HG02571 (cell line): ENCODE results near the gene HNRNPH3.
"Not testable (repeated sequence)": the region's sequence is repeated elsewhere in the genome, so short reads cannot be mapped to it uniquely, and the experiment has no call there.

ENCODE experiments used
- ATAC-seq: cut with Tn5 transposase; IDR thresholded peaks from one replicate; pipeline ENCODE4 v1.9.1; 2021; ENCODE audit warnings: mild to moderate bottlenecking, moderate library complexity; ENCODE audit not compliant: unreplicated experiment

Gene HNRNPH3, protein sequence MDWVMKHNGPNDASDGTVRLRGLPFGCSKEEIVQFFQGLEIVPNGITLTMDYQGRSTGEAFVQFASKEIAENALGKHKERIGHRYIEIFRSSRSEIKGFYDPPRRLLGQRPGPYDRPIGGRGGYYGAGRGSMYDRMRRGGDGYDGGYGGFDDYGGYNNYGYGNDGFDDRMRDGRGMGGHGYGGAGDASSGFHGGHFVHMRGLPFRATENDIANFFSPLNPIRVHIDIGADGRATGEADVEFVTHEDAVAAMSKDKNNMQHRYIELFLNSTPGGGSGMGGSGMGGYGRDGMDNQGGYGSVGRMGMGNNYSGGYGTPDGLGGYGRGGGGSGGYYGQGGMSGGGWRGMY

DNA sequence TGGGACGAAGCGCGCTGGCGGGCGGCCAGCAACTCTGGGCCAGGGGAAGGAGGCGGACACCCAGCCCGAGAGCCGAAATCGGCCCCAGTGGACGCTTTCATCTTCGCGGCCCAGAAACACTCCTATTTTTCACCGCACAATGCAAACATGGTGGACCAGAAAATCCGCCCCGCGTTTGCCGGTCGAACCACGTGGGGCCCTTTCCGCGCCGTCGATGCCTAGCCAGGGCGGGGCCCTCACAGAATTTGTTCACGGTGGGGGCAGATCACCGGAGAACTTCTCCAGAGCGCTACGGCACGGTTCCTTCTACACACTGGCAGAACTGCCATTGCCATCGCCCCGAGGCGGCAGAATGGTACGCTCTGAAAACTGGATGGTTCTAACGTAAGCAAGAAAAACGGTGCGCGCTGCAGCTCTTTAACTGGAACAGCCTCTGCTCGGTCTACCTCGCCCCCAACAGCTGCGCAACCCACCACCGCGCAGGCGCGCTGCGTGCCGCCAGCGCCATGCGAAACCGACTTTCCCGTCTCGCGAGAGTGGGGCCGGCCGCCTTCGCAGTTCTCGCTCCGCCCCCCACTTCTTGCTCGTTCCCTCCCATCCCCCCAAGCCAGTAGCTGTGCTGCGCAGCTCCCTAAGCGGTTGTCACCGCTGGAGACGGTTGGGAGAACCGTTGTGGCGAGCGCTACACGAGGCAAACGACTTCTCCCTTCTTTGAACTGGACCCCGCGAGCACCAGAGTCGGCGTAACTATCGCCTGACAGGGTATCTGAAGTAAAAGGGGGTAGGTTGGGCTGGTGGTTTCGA lies at the start of gene HNRNPH3:
HNRNPH3 (plus strand) TSS at position 610 of the 804 bp plus-strand sequence. CDS start 5,158 bp downstream, outside the sequence.
- peak; percentile 64 for ATAC-seq

DNA sequence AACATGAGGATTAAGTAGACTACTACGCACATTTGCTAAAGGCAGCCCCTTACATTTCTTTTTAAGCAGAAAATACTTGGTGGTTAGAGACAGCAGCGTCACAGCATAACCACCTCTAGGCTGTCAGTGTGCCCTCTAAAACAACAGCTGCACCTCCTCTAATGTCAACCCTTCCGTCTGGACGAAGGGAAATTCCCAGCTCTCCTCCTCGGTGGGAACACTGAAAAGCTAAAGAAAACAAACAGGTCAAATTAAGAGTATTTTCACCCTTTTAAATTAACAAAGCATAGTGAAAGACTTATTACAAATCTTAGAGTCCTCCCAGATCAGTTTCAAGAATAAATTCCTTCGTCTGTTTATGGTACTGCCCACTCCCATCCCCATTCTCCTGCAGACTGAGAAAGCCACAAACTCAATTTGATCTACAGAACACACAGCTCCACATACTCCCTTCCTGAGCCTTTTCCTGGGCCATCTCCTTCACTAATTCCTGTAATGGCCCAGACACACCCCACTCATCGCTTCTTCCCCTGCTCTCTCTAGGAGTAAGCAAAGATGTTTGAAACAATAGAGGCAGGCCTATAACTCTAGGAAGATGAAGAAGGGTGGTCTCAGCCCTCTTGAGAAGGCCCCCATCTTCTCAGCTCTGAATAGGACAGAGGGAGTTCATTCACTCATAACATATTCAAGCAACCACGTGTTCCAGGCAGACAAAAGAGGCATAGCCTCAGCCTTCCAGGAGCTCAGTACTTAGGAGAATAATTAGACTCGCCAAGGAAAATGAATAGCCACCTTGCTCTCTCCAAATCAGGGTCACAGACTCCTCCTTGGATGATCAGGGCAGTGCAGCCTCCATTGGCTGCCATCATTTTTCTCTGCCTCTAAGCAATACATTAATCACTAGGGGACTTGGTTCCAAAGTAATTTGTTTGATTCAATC lies 47.5 kb upstream of the HNRNPH3 start:
- ATAC-seq, result no peak

DNA sequence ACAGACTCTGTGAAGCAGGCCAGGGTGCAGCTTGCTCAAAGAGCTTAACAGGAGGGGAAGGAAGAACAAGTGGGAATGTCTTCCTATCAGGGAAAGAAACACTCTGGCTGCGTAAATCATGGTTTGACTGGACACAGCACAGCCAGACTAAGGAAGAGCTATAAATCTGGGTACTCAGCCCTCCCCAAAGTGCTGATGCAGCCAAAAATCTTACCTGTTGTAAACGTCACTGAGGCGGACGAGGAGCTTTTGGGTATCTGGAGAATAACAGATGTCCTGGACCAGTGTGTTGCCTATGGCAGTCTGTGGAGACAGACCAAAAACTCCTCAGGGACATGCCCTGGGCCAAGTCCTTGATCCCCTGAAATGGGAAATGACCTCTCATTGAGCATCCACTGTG lies 43.1 kb upstream of the HNRNPH3 start:
- no peak for ATAC-seq

DNA sequence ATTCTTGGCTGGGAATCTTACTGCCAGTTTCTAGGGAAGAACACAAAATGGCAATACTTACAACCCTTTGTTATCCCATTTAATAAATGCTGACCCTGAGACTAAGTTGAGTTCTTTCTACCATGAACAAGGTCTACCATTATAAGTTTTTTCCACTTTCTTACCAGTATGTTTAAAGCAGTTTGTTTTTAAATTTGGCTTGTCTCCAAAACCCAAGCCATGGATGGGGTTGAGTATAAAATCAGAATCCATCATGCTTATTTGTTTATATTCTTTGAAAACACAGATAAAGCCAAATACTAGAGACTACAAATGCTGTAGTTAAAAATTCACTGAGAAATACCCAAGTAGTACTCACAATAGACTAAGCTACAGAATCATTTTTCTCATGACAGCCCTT lies 41.1 kb upstream of the HNRNPH3 start:
- ATAC-seq, result no peak

DNA sequence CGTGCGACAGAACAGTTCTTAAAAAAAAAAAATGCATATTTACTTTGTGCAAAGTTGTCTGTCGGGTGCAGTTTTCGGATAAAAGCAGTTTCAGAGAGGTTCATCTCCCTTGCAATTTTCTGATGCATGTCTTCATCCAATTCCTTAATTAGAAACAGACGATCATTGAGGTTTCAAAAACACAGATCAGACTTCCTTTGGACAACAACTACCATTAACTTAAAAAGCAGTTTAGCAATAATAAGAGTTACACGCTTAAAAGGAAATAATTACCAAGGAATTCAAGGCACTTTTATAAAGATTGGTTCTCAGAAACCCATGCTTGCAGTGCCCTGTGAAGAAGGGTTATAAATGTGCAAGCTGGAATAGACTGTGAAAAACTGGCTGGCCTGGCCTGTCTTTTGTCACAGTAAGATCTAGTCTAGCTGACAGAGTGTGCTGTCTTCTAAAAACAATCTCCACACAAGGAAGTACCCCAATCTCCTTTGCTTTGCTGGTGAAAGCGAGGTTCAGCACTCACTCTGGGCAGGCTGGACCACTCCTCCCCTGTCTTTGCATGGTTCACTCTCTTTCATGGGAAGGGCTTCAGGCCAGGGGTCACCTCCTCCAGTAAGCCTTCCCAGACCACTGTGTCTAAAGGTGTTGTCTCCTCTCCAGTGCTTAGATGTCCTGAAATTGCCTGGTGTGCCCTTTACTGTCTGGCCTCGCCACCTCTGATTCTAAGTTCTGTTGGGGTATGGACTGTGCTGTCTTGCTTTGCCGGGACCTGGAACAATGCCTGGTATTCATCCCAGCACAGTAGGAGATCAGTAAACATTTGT lies 34.8 kb upstream of the HNRNPH3 start:
- no peak for ATAC-seq

DNA sequence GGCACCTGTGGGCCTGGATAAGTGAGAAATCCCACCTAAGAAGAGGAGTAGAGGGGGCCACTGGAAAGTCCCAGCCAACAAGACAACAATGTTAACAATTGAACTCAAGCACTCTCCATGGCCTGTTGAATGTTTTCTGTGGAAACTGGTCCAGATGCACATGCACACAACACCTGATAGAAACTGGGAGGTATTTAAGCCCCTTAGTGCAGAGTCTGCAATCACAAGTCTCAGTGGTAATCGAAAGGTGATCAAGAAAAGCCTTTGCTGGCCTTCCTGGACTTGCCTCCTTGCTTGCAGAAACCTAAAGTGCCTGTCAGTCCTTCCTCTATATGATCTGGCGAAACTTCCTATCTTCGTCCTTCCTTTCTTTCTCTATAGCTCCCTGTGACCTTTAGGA lies 30.6 kb upstream of the HNRNPH3 start:
- ATAC-seq, result no peak

DNA sequence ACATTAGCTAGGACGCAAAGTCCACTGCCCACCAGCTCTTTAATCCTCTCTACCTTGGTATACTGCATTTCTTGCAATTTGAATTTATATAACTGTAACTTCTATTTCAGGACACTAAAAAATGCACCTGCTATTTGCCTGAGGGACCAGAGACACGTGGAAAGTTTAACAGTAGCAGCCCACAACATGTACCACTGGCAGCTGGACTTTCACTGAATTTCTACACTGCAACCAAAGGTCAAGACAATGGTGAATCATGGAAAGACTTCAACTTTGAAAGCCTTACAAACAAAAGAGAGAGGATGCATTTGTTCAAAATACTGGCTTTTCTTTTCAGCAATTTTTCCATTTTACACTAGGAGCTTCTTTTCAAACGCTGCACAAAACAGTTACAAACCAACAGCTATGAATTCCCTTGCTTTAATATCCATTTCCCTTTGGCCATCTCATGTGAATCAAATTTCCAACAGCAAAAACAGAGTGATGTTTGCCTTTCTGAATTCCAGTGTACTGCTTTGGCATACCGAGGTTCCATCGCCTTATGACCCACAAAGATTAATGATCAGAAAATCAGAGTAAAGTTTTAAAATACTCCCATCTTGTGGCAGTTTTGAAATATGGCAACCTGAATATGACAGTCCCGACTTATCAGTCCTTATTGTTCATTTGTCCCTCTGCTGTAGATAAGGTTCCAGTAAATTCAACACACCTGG lies 29.9 kb upstream of the HNRNPH3 start:
- ATAC-seq, result no peak

DNA sequence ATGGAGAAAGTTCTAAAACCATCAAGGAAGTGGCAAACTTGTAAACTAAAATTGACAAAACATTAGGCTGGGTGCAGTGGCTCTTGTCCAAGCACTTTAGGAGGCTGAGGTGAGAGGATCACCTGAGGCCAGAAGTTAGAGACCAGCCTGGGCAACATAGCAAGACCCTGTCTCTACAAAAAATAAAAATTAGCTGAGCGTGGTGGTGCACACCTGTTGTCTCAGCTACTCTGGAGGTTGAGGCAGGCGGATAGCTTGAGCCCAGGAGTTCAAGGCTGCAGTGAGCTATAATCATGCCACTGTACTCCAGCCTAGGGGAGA lies 29.4 kb upstream of the HNRNPH3 start:
- no peak for ATAC-seq

DNA sequence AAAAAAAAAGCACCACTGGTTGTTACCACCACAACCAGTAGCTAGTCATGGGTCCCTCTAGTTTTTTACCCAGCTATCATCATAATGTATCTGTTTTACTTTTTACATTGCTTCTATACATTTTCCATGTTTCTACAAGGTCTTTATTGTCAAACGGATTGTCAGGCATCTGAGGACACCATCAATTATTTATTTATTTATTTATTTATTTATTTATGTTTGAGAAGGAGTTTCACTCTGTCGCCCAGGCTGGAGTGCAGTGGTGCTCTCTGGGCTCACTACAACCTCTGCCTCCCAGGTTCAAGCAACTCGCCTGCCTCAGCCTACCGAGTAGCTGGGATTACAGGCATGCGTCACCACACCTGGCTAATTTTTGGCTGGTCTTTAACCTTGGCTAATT lies 29.0 kb upstream of the HNRNPH3 start:
- ATAC-seq, result no peak

DNA sequence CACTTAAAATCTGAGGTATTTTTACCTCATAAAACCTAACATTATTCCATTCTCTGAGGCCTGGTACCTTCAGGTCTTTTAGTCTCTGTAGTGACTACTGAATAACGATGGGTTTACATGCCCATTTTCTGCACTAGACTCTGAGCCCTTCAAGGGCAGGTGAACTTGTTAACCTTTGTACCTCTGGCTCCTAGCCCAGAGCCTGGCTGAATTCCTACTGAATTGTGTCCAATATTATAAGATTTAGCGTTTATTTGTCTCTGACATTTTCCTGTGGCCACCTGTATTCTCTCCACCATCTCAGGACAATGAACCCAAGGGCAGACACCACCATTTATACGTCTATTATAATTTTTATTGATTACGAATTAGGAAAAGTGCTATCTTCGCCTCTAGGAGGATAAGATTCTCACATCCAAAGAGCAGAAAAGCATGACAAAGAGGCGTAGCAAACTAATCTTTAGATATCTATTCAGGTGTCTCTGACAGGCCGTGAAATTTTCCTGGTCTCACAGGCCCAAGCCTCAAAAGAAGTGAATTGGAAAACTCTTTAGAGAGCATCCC lies 27.9 kb upstream of the HNRNPH3 start:
- no peak for ATAC-seq

DNA sequence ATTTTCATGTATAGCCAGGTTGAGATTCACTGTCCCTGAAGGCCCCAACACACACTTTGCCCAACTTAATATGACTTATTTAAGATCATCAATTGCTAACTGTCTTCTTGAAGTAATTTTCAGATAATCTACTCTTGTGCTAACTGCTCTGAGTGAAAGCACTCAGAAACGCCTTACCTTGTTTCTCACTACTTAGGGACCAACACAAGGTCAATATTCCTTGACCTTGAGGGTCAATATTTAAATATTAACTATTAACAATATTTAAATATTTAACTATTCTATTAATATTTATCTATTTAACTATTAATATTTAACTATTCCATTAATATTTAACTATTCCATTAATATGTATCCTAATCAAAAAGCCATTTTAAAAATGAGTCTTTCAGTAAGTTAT lies 26.0 kb upstream of the HNRNPH3 start:
- ATAC-seq, result no peak

DNA sequence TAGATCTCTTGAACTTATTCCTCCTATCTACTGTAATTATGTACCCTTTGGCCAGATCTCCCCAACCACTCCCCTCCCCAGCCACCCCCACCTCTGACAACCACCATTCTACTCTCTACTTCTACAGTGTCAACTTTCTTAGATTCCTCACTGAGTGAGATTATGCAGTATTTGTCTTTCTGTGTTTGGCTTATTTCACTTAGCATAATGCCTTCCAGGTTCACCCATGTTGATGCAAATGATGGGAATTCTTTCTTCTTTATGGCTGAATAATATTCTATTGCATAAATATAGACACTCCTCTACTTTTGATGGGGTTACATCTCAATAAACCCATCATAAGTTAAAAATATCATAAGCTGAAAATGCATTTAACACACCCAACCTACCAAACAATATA lies 21.3 kb upstream of the HNRNPH3 start:
- ATAC-seq, result no peak

DNA sequence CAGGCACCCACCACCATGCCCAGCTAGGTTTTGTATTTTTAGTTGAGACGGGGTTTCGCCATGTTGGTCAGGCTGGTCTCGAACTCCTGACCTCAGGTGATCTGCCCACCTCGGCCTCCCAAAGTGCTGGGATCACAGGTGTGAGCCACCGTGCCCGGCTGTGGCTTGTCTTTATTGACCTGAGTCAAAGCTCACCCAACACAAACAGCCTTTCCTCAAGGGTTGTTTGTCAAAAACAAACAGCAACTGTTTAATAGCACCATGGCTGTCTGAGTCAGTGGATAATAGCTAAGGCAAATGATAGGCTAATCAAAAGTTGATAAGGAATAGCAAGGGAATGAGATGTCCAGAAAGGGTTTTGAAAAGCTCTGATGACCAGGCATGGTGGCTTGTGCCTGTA lies 16.9 kb upstream of the HNRNPH3 start:
- not testable (repeated sequence) for ATAC-seq

DNA sequence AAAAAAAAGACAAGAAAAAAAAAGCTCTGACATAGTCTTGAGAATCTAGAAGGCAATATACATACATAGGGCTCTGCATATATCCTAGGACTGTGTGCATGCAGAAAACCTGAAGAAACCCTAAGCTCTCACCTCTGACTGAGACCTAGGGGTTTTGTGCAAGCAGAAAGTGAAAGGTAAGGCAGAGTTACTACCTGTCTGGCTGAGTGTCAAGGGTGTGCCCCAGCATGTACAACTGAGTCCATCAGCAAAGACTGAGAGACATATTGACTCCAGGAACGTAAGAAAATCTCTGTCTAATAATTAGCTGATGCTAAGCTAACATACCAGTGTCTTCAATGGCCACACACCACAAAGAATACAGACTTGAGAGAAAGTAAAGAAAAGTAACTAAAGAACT lies 16.3 kb upstream of the HNRNPH3 start:
- no peak for ATAC-seq

DNA sequence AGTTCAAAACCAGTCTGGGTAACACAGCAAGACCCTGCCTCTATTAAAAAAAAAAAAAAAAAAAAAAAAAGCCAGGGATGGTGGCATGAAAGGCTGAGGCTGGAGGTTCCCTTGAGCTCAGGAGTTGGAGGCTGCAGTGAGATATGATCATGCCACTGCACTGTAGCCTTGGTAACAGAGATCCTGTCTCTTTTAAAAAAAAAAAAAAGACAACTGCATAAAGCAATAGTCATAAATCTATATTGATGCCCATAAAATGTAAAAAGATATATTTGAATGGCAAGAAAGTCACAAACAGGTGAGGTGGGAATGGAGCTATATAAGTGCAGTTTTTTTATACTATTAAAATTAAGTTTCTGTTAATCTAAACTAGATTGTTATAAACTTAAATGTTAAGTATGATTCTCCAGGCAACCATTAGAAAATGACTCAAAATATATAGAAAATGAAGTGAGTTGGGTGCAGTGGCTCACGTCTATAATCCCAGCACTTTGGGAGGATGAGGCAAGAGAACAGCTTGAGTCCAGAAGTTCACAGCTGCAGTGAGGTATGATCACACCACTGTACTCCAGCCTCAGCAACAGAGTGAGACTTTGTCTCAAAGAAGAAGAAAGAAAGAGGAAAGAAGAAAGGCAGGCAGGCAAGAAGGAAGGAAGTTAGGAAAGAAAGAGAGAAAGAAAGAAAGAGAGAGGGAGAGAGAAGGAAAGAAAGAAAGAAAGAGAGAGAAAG lies 13.4 kb upstream of the HNRNPH3 start:
- ATAC-seq, result no peak

DNA sequence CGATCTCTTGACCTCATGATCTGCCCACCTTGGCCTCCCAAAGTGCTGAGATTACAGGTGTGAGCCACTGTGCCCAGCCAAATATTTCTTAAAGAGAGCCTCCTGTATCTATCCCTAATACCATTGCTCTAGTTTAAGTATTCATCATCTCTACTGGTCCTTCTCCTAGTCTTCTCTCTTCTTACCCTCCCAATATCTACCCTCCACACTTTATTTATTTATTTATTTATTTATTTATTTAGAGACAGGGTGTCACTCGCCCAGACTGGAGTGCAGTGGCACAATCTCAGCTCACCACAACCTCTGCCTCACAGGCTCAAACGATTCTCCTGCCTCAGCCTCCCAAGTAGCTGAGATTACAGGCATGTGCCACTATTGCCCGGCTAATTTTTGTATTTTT lies 7.5 kb upstream of the HNRNPH3 start:
- ATAC-seq, result not testable (repeated sequence)

DNA sequence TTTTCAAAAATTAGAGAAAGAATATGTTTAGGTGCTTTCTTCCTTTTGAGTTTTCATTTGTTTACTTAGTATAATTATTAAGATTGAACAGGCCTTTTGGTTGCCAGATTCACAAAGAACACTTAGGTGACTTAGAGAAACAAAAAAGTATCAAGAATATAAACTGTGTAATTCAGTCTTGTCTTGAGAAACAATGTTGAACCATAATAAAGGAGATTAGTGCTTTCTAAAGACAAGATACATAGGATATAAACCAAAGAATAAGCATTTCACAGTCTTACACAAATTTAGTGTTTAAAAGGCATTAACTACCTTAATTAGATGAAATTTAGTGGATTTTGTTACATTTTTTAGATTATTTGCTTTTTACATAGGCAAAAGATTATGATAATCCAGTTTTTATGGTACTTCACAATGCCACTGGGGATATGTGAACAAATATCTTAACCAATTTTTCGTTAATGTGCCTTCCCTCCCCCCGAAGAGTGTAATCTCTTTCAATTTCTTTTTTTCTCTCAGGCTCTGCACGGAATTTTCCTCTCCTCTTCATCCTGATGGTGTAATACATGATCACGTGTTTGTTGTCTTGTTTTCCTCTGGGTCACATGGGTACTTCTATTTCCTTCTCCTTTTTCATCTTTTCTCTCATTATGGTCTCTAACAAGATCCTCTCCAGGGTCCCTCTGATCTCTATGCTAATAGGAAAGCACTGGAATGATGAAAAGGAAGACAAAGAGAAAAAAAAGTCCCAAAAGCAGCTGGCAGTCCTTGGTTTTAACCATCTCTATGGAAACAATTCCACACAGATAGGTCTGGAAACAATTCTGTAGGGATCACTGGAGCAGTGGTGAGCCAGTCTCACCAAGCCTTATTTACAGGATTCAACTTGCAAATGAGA lies 3.7 kb upstream of the HNRNPH3 start:
- no peak for ATAC-seq

DNA sequence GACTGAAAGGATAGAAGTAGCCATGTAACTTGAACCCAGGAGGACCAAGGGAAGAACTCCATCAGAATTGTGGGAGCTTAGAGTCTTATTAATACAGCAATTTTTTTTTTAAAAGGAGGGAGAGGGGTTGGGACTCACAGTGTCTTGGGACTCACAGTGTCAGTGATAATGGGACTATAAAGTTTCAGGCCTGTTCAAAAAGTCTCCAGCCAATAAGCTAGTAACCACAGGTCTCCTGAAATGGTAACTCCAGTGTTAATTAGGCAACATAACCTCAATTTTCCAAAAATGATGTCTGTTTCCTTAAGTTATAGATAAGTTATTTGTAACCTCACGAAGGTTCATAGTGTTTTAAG lies 2.4 kb upstream of the HNRNPH3 start:
- no peak for ATAC-seq
